HEK293 (cell line): ENCODE results near the gene SINHCAF.

Experiments
- GLI4 ChIP-seq: fragments of 450-650 bp; formaldehyde crosslinking; IDR thresholded peaks from 2 replicates; pipeline ENCODE4 v1.5.1; 2016; ENCODE audit warnings: missing biosample characterization, missing genetic modification characterization
- MZF1 ChIP-seq: fragments of 450-650 bp; formaldehyde crosslinking; IDR thresholded peaks from 2 replicates; pipeline ENCODE4 v1.5.1; 2017; ENCODE audit warnings: missing biosample characterization, missing genetic modification characterization, borderline replicate concordance
- SETDB1 ChIP-seq: IDR thresholded peaks from one replicate; pipeline ENCODE4 v1.6.1; 2017; ENCODE audit warnings: mild to moderate bottlenecking, low read length, moderate library complexity, mixed read lengths; ENCODE audit not compliant: insufficient read length
- TCF7L2 ChIP-seq: IDR thresholded peaks from 2 replicates; pipeline ENCODE4 v1.6.1; 2011; ENCODE audit warnings: low read depth, mild to moderate bottlenecking, inconsistent platforms, low read length, moderate library complexity, borderline replicate concordance
- ZBTB44 ChIP-seq: fragments of 450-650 bp; IDR thresholded peaks from 2 replicates; pipeline ENCODE4 v1.5.1; 2018; ENCODE audit warnings: missing biosample characterization, mild to moderate bottlenecking, missing genetic modification characterization
- ZBTB7A ChIP-seq: fragments of 450-650 bp; formaldehyde crosslinking; IDR thresholded peaks from 2 replicates; pipeline ENCODE4 v1.5.1; 2016; ENCODE audit warnings: low read depth, missing biosample characterization, missing genetic modification characterization
- ZNF121 ChIP-seq: fragments of 450-650 bp; formaldehyde crosslinking; IDR thresholded peaks from 2 replicates; pipeline ENCODE4 v1.5.1; 2016; ENCODE audit warnings: missing biosample characterization, missing genetic modification characterization
- ZNF133 ChIP-seq: fragments of 450-650 bp; formaldehyde crosslinking; IDR thresholded peaks from 2 replicates; pipeline ENCODE4 v1.5.1; 2016; ENCODE audit warnings: missing biosample characterization, missing genetic modification characterization
- ZNF175 ChIP-seq: fragments of 450-650 bp; formaldehyde crosslinking; IDR thresholded peaks from 2 replicates; pipeline ENCODE4 v1.5.1; 2016; ENCODE audit warnings: missing biosample characterization, missing genetic modification characterization
- ZNF561 ChIP-seq: fragments of 450-650 bp; IDR thresholded peaks from 2 replicates; pipeline ENCODE4 v1.5.1; 2018; ENCODE audit warnings: missing biosample characterization, missing genetic modification characterization, borderline replicate concordance
- TF ChIP-seq, protein P1 (sequence below): fragments of 450-650 bp; formaldehyde crosslinking; IDR thresholded peaks from 2 replicates; pipeline ENCODE4 v1.5.1; 2016; ENCODE audit warnings: missing biosample characterization, missing genetic modification characterization

DNA sequence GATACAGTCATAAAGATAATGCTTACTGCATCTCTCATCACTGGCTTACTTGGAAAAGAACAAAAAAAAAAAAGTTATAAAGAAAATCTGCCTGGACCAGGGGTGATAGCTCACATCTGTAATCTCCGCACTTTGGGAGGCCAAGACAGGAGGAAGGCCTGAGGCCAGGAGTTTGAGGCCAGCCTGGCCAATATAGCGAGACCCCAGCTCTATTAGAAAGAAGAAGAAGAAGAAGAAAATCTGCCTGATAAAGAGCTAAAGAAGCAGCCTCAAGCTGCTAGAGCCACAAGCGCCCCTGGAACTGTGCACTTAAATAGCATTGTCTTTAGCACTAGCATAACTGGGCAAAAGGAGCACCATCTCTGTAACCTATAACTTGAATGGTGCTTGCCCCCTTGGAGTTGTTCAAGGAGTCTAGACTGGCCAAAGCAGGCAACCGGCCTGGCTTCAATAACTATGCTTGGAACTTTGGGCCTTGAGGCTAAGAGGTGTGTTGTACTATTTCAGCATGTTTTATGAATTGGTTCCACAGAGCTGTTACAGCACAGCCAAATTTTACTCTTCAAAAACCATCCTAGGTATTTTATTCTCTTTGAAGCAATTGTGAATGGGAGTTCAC is 53.2 kb downstream of the SINHCAF start:
- no peak for TF ChIP-seq ZNF133 (tag by site-specific recombination)
- no peak for TF ChIP-seq MZF1 (tag by site-specific recombination)
- TF ChIP-seq TCF7L2: no peak
- no peak for TF ChIP-seq ZBTB44 (tag by site-specific recombination)
- TF ChIP-seq, protein P1, sequence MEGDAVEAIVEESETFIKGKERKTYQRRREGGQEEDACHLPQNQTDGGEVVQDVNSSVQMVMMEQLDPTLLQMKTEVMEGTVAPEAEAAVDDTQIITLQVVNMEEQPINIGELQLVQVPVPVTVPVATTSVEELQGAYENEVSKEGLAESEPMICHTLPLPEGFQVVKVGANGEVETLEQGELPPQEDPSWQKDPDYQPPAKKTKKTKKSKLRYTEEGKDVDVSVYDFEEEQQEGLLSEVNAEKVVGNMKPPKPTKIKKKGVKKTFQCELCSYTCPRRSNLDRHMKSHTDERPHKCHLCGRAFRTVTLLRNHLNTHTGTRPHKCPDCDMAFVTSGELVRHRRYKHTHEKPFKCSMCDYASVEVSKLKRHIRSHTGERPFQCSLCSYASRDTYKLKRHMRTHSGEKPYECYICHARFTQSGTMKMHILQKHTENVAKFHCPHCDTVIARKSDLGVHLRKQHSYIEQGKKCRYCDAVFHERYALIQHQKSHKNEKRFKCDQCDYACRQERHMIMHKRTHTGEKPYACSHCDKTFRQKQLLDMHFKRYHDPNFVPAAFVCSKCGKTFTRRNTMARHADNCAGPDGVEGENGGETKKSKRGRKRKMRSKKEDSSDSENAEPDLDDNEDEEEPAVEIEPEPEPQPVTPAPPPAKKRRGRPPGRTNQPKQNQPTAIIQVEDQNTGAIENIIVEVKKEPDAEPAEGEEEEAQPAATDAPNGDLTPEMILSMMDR (tag by site-specific recombination): no peak
- no peak for TF ChIP-seq GLI4 (tag by site-specific recombination)
- no peak for TF ChIP-seq ZBTB7A (tag by site-specific recombination)
- no peak for TF ChIP-seq SETDB1
- no peak for TF ChIP-seq ZNF561
- TF ChIP-seq ZNF175: no peak
- peak; percentile 72; the same call in 1 of the 2 replicates for TF ChIP-seq ZNF121 (tag by site-specific recombination)
